Common myeloid progenitor, CD34-positive (primary cell): ENCODE results near the gene BET1.
A peak's percentile ranks its signal among the peaks of the same experiment; 100 is the strongest.
"Not testable (repeated sequence)": the region's sequence is repeated elsewhere in the genome, so short reads cannot be mapped to it uniquely, and the experiment has no call there.

Experiments
- CTCF ChIA-PET: fragments of 350-600 bp; sonication (Branson Sonifier 250); formaldehyde crosslinking; loops from one replicate; lab custom pipeline; 2021; ENCODE audit warnings: antibody characterized with exemption; lab: Charles Lee
- POLR2A ChIA-PET: fragments of 350-600 bp; sonication (Branson Sonifier 250); formaldehyde crosslinking; loops from one replicate; lab custom pipeline; 2021; ENCODE audit warnings: antibody characterized with exemption; lab: Charles Lee
- DNase-seq, 3 donors: peaks; one replicate each; pipeline versions ENCODE4 v3.0.0 to v3.0.0-alpha.2; 2013
- H3K27ac ChIP-seq, 2 experiments: 1 replicate in 1 of 2; 2 replicates in 1 of 2; pipeline ENCODE4 v1.7.0; 2013; ENCODE audit warnings: inconsistent platforms in 2 of 2, low read length in 2 of 2, mild to moderate bottlenecking in 2 of 2, low read depth in 1 of 2, moderate library complexity in 1 of 2; ENCODE audit not compliant: severe bottlenecking in 2 of 2, insufficient read depth in 1 of 2, poor library complexity in 1 of 2
- H3K27me3 ChIP-seq, 5 experiments: replicated peaks in 2 of 5; 1 replicate in 3 of 5; 2 replicates in 2 of 5; pipeline versions ENCODE4 v1.6.1 to v1.7.0; 2013; ENCODE audit warnings: low read length in 4 of 5, mild to moderate bottlenecking in 2 of 5, moderate library complexity in 2 of 5, inconsistent platforms in 1 of 5; ENCODE audit not compliant: insufficient read depth in 5 of 5, control insufficient read depth in 4 of 5
- H3K36me3 ChIP-seq, 4 experiments: 1 replicate in 2 of 4; 2 replicates in 2 of 4; pipeline versions ENCODE4 v1.6.1 to v1.7.0; 2013; ENCODE audit warnings: low read length in 3 of 4, control low read depth in 1 of 4, mild to moderate bottlenecking in 1 of 4; ENCODE audit not compliant: control insufficient read depth in 4 of 4, insufficient read depth in 4 of 4
- H3K4me1 ChIP-seq, 4 experiments: 1 replicate in 3 of 4; 2 replicates in 1 of 4; pipeline versions ENCODE4 v1.6.1 to v1.7.1; 2013; ENCODE audit warnings: low read length in 3 of 4, mild to moderate bottlenecking in 3 of 4, control low read depth in 1 of 4, inconsistent platforms in 1 of 4, moderate library complexity in 1 of 4; ENCODE audit not compliant: control insufficient read depth in 4 of 4, insufficient read depth in 4 of 4; ENCODE audit errors: control extremely low read depth in 1 of 4
- H3K4me3 ChIP-seq, 7 experiments: 1 replicate in 4 of 7; 2 replicates in 3 of 7; pipeline versions ENCODE4 v1.5.1 to v1.7.0; 2013; ENCODE audit warnings: mild to moderate bottlenecking in 7 of 7, low read length in 6 of 7, moderate library complexity in 6 of 7, inconsistent platforms in 2 of 7, low read depth in 2 of 7, control low read depth in 1 of 7; ENCODE audit not compliant: insufficient read depth in 4 of 7, control insufficient read depth in 1 of 7; ENCODE audit errors: extremely low read depth in 1 of 7
- H3K9me3 ChIP-seq, 5 experiments: 1 replicate in 4 of 5; 2 replicates in 1 of 5; pipeline versions ENCODE4 v1.6.1 to v1.7.1; 2013; ENCODE audit warnings: low read length in 4 of 5, mild to moderate bottlenecking in 2 of 5, inconsistent platforms in 1 of 5, low read depth in 1 of 5, moderate library complexity in 1 of 5; ENCODE audit not compliant: control insufficient read depth in 4 of 5, insufficient read depth in 2 of 5; ENCODE audit errors: control extremely low read depth in 1 of 5
- WGBS: methylation state at CpG from one replicate; pipeline ENCODE4 v1.1.5; 2013; ENCODE audit not compliant: insufficient coverage; 5-methylcytosine and 5-hydroxymethylcytosine counted together

The BET1 gene

DNA sequence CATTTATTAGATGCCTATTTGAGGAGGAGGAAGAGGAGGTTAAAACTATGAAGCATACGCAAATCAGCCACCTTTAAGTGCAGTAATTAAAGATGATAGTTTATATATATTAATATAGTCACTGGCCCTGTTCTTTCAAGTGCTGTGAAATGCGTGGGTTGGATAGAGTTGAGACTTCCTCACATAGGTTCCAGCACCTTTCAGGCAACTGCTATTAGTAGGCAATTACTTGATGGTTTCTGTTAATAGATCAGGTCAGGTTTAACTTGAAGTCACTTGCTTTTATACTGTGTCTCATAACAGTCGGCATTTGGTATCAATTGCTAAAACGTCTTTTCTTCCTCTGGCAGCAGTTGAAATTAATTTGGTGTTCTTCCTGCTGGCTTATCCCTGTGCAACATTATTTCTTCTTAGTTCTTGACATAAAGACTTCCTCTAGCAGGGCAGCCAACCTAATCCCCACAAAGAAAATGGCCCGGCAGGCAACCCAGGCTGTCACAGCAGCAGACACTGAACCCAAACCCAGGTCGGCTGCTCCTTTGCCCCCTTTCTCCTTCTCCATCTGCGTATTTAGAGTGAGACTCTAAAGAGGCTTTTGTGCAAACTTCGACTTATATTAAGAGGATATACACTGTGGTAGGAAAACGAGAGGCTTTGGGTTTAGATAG, 35.3 kb upstream of the BET1 start:
- Histone ChIP-seq H3K36me3 (no peaks in the 10 kb centered on the region), H3K27me3 (peaks cover 0 to 82% (median 34%) of the 10 kb centered on the region in 5 experiments), H3K27ac (no peak overlapping the region), H3K9me3 (peaks cover 0 to 4% (median 0%) of the 10 kb centered on the region in 5 experiments), H3K4me1 (peaks cover 3 to 16% (median 4%) of the 10 kb centered on the region in 4 experiments), H3K4me3 (no peak overlapping the region)
- no peak for DNase-seq
- POLR2A ChIA-PET: no interaction called here
- 21% methylated on average over 4 of the region's 9 CpGs for WGBS
- CTCF ChIA-PET: interaction anchor here (1.3 kb wide), 1 partner anchor 10 kb away, joined by 3 read pairs; no protein-coding TSS in a partner anchor

- POLR2A ChIA-PET: no interaction called here
- Histone ChIP-seq H3K27ac (no peak overlapping the region), H3K36me3 (no peaks in the 10 kb centered on the region), H3K4me1 (peaks cover 0 to 21% (median 1%) of the 10 kb centered on the region in 4 experiments), H3K27me3 (peaks cover 0 to 39% (median 16%) of the 10 kb centered on the region in 5 experiments), H3K9me3 (peaks cover 0 to 9% (median 0%) of the 10 kb centered on the region in 5 experiments), H3K4me3 (no peak overlapping the region)
- no peak for DNase-seq
- 90% methylated on average over 2 of the region's 2 CpGs for WGBS
- CTCF ChIA-PET: interaction anchor here (2.0 kb wide), 1 partner anchor 10 kb away, joined by 4 read pairs; no protein-coding TSS in a partner anchor
These were observed 27.7 kb upstream of the BET1 start for GRCh38 chr7:94031865-94032264.

DNA sequence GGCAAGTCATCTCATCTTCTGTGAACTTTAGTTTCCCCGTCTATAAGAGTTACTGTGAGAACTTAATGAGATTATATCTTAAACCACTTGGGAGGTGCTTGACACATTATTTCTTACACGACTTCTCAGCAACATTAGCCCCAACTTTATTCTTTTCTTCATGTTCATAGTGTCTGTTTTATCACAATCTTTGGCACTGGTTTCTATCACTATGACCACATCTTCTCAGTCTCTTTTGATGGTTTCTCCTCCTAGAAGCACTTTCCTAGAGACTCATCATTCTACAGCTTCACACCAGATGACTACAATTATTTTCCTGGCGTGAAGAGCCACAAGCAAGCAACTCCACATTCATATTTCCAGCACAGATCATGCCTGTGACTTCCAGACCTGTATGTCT, 26.5 kb upstream of the BET1 start:
- 100% methylated on average over 2 of the region's 3 CpGs for WGBS

DNA sequence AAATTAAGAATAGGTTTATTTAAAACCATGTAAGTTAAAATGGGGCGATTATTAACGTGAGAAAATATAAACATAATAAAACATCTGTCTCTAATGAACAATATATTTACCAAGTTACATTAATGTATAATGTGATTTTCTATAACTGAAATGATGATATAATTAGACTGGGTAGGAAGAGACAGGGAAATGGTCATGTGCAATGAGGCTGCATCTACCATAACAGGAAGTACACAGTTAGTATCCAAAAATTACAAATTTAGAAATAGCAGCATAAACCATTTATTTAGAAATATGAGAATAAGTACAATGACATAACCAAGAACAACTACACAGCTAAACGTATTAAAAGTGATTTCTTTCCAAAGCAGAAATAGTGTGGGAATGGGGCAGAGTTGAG, 25.8 kb upstream of the BET1 start:
- DNase-seq: no peak
- ChIA-PET POLR2A (no interaction called here), CTCF (interaction anchor here (1.0 to 1.5 kb wide), 2 partner anchors 10 to 12 kb away, joined by 3 read pairs; no protein-coding TSS in a partner anchor)
- WGBS: no CpG with 5 or more reads among the region's 3 CpGs
- Histone ChIP-seq H3K27ac (no peak overlapping the region), H3K36me3 (no peaks in the 10 kb centered on the region), H3K9me3 (peaks cover 0 to 12% (median 0%) of the 10 kb centered on the region in 5 experiments), H3K4me1 (peaks cover 0 to 21% (median 1%) of the 10 kb centered on the region in 4 experiments), H3K4me3 (no peak overlapping the region), H3K27me3 (peaks cover 0 to 27% (median 23%) of the 10 kb centered on the region in 5 experiments)

More for the DNA sequence above, 26.5 kb upstream of the BET1 start:
- peaks cover 0 to 21% (median 1%) of the 10 kb centered on the region in 4 experiments for H3K4me1 ChIP-seq
- ChIA-PET CTCF (no interaction called here), POLR2A (no interaction called here)
- H3K27me3 ChIP-seq: peaks cover 0 to 31% (median 19%) of the 10 kb centered on the region in 5 experiments
- H3K36me3 ChIP-seq: no peaks in the 10 kb centered on the region
- H3K4me3 ChIP-seq: no peak overlapping the region
- no peak for DNase-seq
- no peak overlapping the region for H3K27ac ChIP-seq
- H3K9me3 ChIP-seq: peaks cover 0 to 12% (median 0%) of the 10 kb centered on the region in 5 experiments

DNA sequence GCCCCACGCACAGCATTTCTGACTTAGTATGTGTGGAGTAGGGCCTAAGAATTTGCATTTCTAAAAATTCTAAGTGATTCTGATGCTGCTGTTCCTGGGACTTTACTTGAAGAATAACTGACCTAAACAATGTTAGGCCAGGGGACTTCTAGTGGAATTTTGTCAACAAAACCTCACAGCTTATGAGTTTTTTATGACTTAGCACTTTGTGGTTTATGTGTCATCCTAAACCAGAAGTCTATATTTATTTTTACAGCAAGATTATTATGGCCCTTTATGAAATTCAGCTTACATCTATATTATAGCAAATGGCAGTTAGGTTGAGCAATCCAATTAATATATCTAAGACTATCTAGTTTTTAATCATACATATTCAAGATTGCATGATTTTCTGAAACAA, 24.6 kb upstream of the BET1 start:
- CTCF ChIA-PET: interaction anchor here (1.5 kb wide), 1 partner anchor 12 kb away, joined by 3 read pairs; no protein-coding TSS in a partner anchor

GRCh38 chr7:94026619-94027018, 22.5 kb upstream of the BET1 start:
- CTCF ChIA-PET: not testable (repeated sequence)
- WGBS: no CpG with 5 or more reads among the region's 2 CpGs

More for the DNA sequence above, 24.6 kb upstream of the BET1 start:
- peaks cover 0 to 21% (median 1%) of the 10 kb centered on the region in 4 experiments for H3K4me1 ChIP-seq
- peaks cover 0 to 3% (median 0%) of the 10 kb centered on the region in 5 experiments for H3K9me3 ChIP-seq
- DNase-seq: peak in 2 of 3 donors; percentile 28 to 41
- no peak overlapping the region for H3K4me3 ChIP-seq
- peaks cover 0 to 31% (median 17%) of the 10 kb centered on the region in 5 experiments for H3K27me3 ChIP-seq
- no peak overlapping the region for H3K27ac ChIP-seq
- no peaks in the 10 kb centered on the region for H3K36me3 ChIP-seq
- POLR2A ChIA-PET: interaction anchor here (0.6 kb wide), 1 partner anchor 100 kb away, joined by 4 read pairs; no protein-coding TSS in a partner anchor
- WGBS: 100% methylated on average over 1 of the region's 1 CpG

GRCh38 chr7:94022550-94022949, 18.4 kb upstream of the BET1 start:
- Histone ChIP-seq H3K36me3 (no peaks in the 10 kb centered on the region), H3K27ac (no peak overlapping the region), H3K27me3 (peaks cover 0 to 18% (median under 1%) of the 10 kb centered on the region in 5 experiments), H3K4me3 (no peak overlapping the region), H3K9me3 (peaks cover 0 to 3% (median 0%) of the 10 kb centered on the region in 5 experiments), H3K4me1 (no peaks in the 10 kb centered on the region)
- WGBS: 20% methylated on average over 1 of the region's 3 CpGs
- ChIA-PET POLR2A (no interaction called here), CTCF (no interaction called here)
- DNase-seq: peak in 2 of 3 donors; percentile 70 to 79

More at GRCh38 chr7:94026619-94027018, 22.5 kb upstream of the BET1 start:
- H3K36me3 ChIP-seq, POLR2A ChIA-PET, DNase-seq, H3K27ac ChIP-seq, H3K9me3 ChIP-seq, H3K4me3 ChIP-seq: not testable (repeated sequence)
- Histone ChIP-seq H3K27me3 (peaks cover 0 to 27% (median 8%) of the 10 kb centered on the region in 5 experiments), H3K4me1 (peaks cover 0 to 21% (median 1%) of the 10 kb centered on the region in 4 experiments)
